C1 segment of cervical spinal cord (tissue), 14 donors: ENCODE measurements around the gene SYNE4.

Experiments
- DNase-seq, 14 donors: peaks; one replicate each; lab custom pipeline; 2025; lab: John Stamatoyannopoulos, UW

Gene SYNE4

GRCh38 chr19:36026091-36026876 lies 17.7 kb upstream of the SYNE4 start:
- DNase-seq: no peak

GRCh38 chr19:36025541-36025940 lies 16.9 kb upstream of the SYNE4 start:
- DNase-seq: no peak

GRCh38 chr19:36023432-36023831 lies 14.8 kb upstream of the SYNE4 start:
- no peak for DNase-seq

GRCh38 chr19:36019061-36019670 lies 10.6 kb upstream of the SYNE4 start:
- no peak for DNase-seq

- DNase-seq: peak; percentile 84 to 99 (median 96)
Measured at GRCh38 chr19:36014012-36014924, 5.7 kb upstream of the SYNE4 start, which contains the start of gene ALKBH6. TSS of gene ALKBH6 (minus strand) at chr19:36014213. CDS start at chr19:36013397, 816 bp downstream.

- no peak for DNase-seq
Measured at GRCh38 chr19:36013280-36014011, 4.8 kb upstream of the SYNE4 start.

- DNase-seq: no peak
Measured at GRCh38 chr19:36010402-36010801, 1.8 kb upstream of the SYNE4 start.

- DNase-seq: no peak
Measured at GRCh38 chr19:36009633-36010379, 1.2 kb upstream of the SYNE4 start.

GRCh38 chr19:36009220-36009619 lies 607 bp upstream of the SYNE4 start:
- DNase-seq: peak in 8 of 14 donors; percentile 5 to 74 (median 25)

- DNase-seq: no peak
Measured at GRCh38 chr19:36006955-36007354, 1.7 kb downstream of the SYNE4 start.

GRCh38 chr19:36003284-36003683 lies 5.3 kb downstream of the SYNE4 start:
- no peak for DNase-seq

GRCh38 chr19:36001605-36002004 lies 7.0 kb downstream of the SYNE4 start:
- DNase-seq: no peak

GRCh38 chr19:35996777-35997176 lies 11.8 kb downstream of the SYNE4 start:
- DNase-seq: no peak

GRCh38 chr19:35995048-35995993 lies 13.3 kb downstream of the SYNE4 start, which contains the start of gene SDHAF1:
TSS of gene SDHAF1 (plus strand) at chr19:35995188. CDS start at chr19:35995275, 87 bp downstream.
- DNase-seq: peak; percentile 25 to 94 (median 90)

GRCh38 chr19:35993923-35994598 lies 14.6 kb downstream of the SYNE4 start:
- DNase-seq: peak in 5 of 14 donors; percentile 11 to 57 (median 21)

GRCh38 chr19:35992907-35993765 lies 15.5 kb downstream of the SYNE4 start:
- no peak for DNase-seq

GRCh38 chr19:35991731-35992450 lies 16.7 kb downstream of the SYNE4 start:
- DNase-seq: no peak
